ENCODE results near the gene PPP2R1B.

DNA sequence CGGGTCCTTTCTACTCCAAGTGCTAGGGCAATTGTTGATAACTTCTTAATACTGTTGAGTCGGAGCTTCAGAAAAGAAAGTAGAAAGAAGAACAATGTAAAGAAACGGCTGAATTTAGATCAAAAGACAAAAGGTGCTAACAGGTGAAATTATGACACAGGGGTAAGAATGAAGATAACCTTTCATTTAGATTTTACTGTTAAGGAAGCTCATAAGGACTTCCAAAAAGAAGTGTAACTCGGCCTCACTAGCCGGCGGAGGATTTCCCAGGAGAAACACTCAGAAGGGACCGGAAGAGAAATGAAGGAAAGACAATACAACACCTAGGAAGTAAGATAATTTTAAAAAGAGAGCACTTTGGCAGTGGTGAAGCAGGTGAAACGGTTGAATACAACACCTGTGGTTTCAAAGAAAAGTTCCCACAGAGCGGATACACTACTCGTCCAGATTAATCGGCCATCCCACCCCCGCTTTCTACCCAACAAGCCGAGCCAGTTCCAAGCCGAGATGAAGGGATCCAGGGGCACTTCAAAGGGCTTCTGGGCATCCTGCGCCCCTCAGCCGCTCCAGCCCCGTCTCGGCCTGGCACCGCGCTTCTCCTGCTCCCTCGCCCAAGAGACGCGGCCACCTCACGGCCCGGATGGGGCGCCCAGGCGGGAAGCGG lies 737 bp downstream of the PPP2R1B start:
- TF ChIP-seq CTCF (IDR thresholded peaks at IDR 0.05) (no peak), POLR2AphosphoS5 (IDR thresholded peaks at IDR 0.05) (no peak), POLR2A (IDR thresholded peaks at IDR 0.05) (no peak), EP300 (IDR thresholded peaks at IDR 0.05) (no peak)
